SK-N-SH treated with all-trans-retinoic acid at 6 μM for 48 hours (cell line): Measurements from ENCODE around the gene FARS2.

Experiments used
- ARNTL ChIP-seq: fragments of 450-650 bp; formaldehyde crosslinking; IDR thresholded peaks from 2 replicates; pipeline ENCODE4 v1.5.0; 2020; ENCODE audit warnings: low read depth, mild to moderate bottlenecking, moderate library complexity, borderline replicate concordance
- BACH2 ChIP-seq: fragments of 250-450 bp; sonication (Bioruptor Pico); IDR thresholded peaks from 2 replicates; pipeline ENCODE4 v1.9.0; 2021; ENCODE audit warnings: mild to moderate bottlenecking, borderline replicate concordance
- ISL1 ChIP-seq: fragments of 250-450 bp; sonication (Bioruptor Pico); IDR thresholded peaks from 2 replicates; pipeline ENCODE4 v2.1.2; 2022; ENCODE audit warnings: mild to moderate bottlenecking, moderate library complexity
- OSR1 ChIP-seq: fragments of 250-450 bp; sonication (Bioruptor Pico); IDR thresholded peaks from 2 replicates; pipeline ENCODE4 v1.8.0; 2022; ENCODE audit warnings: moderate library complexity, mild to moderate bottlenecking, inconsistent platforms
- SNAI2 ChIP-seq: fragments of 250-450 bp; sonication (Bioruptor Pico); IDR thresholded peaks from 2 replicates; pipeline ENCODE4 v1.5.0; 2020; ENCODE audit warnings: mild to moderate bottlenecking, moderate library complexity
- ZFP30 ChIP-seq: fragments of 450-650 bp; formaldehyde crosslinking; IDR thresholded peaks from 2 replicates; pipeline ENCODE4 v1.5.0; 2022; ENCODE audit warnings: mild to moderate bottlenecking, moderate library complexity
- TF ChIP-seq, protein P1 (sequence below): fragments of 250-450 bp; sonication (Bioruptor Pico); IDR thresholded peaks from 2 replicates; pipeline ENCODE4 v1.8.0; 2021; ENCODE audit warnings: low read depth, mild to moderate bottlenecking, moderate library complexity, borderline replicate concordance
- TF ChIP-seq, protein P2 (sequence below): fragments of 250-450 bp; sonication (Bioruptor Pico); IDR thresholded peaks from 2 replicates; pipeline ENCODE4 v1.5.1; 2020; ENCODE audit warnings: low read depth, mild to moderate bottlenecking, moderate library complexity
- TF ChIP-seq, protein P3 (sequence below): fragments of 250-450 bp; sonication (Bioruptor Pico); IDR thresholded peaks from 2 replicates; pipeline ENCODE4 v1.8.0; 2020; ENCODE audit warnings: mild to moderate bottlenecking, moderate library complexity, borderline replicate concordance

DNA sequence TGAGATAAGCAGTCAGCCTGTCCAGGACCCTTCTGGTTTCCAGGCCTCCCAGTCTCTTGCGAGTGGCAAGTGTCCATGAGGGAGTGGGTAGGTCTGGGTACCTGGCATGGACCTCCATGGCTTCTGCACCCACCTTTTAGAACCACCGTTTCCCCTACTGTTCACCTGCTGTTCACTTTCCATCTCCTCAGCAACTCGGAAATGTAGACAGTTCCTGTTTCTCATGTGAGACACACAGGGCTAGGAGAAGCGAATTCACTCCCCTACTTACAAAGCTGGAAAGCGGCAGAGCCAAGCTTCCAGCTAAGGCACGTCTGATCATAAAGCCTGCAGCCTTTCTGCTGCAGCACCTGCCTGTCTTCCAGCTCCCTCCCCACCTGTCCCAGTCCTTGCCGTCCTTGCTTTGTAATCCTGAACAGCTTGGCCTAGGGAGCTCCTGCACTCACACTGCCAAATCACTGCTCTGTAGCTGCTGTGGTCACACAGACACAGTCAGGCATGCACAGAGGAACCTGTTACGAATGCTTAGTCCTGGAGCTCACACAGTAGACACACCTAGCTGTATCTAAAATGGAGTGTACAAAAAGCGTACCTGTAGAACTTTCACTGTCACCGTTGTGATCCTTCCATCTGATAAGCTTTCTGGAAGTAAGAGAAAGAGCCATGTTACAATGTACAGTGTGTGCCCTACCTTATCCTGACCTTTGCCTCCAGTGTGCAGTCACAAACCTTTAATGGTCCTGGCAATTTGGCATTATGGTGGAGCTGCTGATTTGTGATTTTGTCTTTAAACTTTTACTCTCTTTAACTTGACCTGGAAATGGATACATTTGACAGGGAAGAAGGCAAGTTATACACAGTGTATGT, 451.3 kb downstream of the FARS2 start:
- no peak for TF ChIP-seq OSR1 (CRISPR knock-in tag)
- no peak for TF ChIP-seq BACH2 (CRISPR knock-in tag)
- no peak for TF ChIP-seq ZFP30 (CRISPR knock-in tag)
- TF ChIP-seq ARNTL (CRISPR knock-in tag), result no peak
- TF ChIP-seq, protein P1, sequence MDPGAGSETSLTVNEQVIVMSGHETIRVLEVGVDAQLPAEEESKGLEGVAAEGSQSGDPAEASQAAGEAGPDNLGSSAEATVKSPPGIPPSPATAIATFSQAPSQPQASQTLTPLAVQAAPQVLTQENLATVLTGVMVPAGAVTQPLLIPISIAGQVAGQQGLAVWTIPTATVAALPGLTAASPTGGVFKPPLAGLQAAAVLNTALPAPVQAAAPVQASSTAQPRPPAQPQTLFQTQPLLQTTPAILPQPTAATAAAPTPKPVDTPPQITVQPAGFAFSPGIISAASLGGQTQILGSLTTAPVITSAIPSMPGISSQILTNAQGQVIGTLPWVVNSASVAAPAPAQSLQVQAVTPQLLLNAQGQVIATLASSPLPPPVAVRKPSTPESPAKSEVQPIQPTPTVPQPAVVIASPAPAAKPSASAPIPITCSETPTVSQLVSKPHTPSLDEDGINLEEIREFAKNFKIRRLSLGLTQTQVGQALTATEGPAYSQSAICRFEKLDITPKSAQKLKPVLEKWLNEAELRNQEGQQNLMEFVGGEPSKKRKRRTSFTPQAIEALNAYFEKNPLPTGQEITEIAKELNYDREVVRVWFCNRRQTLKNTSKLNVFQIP, result no peak
- TF ChIP-seq, protein P2, sequence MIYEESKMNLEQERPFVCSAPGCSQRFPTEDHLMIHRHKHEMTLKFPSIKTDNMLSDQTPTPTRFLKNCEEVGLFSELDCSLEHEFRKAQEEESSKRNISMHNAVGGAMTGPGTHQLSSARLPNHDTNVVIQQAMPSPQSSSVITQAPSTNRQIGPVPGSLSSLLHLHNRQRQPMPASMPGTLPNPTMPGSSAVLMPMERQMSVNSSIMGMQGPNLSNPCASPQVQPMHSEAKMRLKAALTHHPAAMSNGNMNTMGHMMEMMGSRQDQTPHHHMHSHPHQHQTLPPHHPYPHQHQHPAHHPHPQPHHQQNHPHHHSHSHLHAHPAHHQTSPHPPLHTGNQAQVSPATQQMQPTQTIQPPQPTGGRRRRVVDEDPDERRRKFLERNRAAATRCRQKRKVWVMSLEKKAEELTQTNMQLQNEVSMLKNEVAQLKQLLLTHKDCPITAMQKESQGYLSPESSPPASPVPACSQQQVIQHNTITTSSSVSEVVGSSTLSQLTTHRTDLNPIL (CRISPR knock-in tag), result no peak
- no peak for TF ChIP-seq SNAI2 (CRISPR knock-in tag)
- TF ChIP-seq ISL1 (CRISPR knock-in tag), result no peak
- TF ChIP-seq, protein P3, sequence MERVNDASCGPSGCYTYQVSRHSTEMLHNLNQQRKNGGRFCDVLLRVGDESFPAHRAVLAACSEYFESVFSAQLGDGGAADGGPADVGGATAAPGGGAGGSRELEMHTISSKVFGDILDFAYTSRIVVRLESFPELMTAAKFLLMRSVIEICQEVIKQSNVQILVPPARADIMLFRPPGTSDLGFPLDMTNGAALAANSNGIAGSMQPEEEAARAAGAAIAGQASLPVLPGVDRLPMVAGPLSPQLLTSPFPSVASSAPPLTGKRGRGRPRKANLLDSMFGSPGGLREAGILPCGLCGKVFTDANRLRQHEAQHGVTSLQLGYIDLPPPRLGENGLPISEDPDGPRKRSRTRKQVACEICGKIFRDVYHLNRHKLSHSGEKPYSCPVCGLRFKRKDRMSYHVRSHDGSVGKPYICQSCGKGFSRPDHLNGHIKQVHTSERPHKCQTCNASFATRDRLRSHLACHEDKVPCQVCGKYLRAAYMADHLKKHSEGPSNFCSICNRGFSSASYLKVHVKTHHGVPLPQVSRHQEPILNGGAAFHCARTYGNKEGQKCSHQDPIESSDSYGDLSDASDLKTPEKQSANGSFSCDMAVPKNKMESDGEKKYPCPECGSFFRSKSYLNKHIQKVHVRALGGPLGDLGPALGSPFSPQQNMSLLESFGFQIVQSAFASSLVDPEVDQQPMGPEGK (CRISPR knock-in tag), result no peak
